HG02588 (cell line): Measurements from ENCODE around the gene NANOG.
"Not testable (repeated sequence)": the region's sequence is repeated elsewhere in the genome, so short reads cannot be mapped to it uniquely, and the experiment has no call there.

Source experiments
- ATAC-seq: cut with Tn5 transposase; IDR thresholded peaks from one replicate; pipeline ENCODE4 v1.9.1; 2021; ENCODE audit warnings: mild to moderate bottlenecking, moderate library complexity; ENCODE audit not compliant: unreplicated experiment

NANOG gene

DNA sequence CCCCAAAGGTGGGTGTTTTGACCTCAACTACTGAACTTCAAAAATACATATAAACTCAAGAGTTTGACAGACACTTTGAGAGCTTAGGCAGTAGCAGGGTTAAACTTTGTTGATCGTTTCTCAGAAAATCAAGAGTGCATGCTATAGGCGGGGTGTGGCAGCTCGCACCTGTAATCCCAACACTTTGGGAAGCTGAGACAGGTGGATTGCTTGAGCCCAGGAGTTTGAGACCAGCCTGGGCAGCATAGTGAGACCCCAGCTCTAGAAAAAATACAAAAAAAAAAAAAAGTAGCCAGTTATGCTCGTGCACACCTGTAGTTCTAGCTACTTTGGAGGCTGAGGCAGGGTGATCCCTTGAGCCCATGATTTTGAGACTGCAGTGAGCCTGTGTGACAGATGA lies 12.3 kb downstream of the NANOG start:
- no peak for ATAC-seq

DNA sequence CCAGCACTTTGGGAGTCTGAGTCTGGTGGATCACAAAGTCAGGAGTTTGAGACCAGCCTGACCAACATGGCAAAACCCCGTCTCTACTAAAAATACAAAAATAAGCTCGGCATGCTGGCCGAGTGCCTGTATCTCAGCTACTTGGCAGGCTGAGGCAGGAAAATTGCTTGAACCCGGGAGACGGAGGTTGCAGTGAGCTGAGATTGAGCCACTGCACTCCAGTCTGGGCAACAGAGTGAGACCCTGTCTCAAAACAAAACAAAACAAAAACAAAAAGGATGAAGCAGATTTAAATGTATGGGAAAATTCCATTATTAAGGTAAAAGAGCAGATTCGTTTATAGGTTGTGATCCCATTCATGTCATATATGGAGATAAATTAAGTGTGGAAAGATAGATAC lies 17.1 kb downstream of the NANOG start:
- not testable (repeated sequence) for ATAC-seq

GRCh38 chr12:7806863-7807487 lies 17.8 kb downstream of the NANOG start:
- ATAC-seq, result no peak

DNA sequence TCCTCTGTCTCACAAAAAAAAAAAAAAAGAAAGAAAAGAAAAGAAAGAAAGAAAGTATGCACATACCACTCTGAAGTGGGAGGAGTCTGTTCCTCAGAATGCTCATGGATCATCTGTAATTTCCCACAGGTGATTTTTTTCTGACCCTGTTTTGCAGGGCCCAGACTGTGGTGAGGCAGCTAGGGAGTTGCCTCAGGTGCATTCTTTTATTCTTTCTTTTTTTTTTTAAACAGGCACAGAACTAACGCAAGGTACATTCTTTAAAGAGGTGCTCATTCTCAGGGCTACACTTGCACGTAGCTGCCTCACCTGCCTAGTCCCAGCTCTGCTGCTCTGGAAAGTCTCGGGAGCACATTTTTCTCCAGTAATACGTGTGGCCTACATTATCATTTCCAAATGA lies 36.6 kb downstream of the NANOG start:
- ATAC-seq, result not testable (repeated sequence)

DNA sequence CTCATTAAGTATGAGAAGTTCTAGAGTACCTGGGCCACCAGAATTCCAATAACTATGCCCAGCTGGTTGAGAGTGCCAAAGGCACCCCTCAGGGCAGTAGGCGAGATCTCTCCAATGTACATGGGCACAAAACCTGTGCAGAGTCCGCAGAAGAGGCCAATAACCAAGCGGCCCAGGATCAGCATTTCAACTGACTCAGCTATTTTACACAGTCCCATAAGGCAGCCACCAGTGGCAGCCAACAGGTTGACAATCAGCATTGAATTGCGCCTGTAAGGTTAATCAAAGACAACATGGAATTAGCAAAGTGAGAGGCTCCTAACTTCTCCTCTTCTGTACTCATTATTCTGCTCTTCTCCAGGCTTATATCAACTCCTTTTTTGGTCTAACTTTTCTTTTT lies 40.5 kb downstream of the NANOG start:
- ATAC-seq, result not testable (repeated sequence)

- ATAC-seq, result no peak
Observed at GRCh38 chr12:7832059-7832696, 43.0 kb downstream of the NANOG start.

- not testable (repeated sequence) for ATAC-seq
Observed at GRCh38 chr12:7833201-7833600, 44.0 kb downstream of the NANOG start.

DNA sequence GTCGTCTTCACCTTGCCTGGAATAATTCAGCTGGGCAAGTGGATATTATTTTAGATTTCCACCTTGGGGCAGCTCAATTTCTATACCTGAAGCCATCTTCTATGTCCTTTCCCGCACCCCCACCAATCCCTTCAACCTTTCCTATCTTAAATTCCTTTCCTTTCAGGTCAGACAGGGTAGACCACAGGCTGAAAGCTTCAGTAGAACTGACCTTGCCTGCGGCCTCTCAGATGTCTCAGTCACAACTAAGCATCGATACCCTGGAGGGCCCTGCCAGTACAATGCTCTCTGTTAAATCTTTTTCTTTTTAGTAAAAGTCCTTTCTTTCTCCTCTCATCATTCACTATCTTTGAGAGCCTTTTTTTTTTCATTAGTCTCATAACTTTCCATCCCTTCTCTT lies 44.6 kb downstream of the NANOG start:
- no peak for ATAC-seq

- ATAC-seq, result no peak
Observed at GRCh38 chr12:7834701-7835100, 45.5 kb downstream of the NANOG start.

DNA sequence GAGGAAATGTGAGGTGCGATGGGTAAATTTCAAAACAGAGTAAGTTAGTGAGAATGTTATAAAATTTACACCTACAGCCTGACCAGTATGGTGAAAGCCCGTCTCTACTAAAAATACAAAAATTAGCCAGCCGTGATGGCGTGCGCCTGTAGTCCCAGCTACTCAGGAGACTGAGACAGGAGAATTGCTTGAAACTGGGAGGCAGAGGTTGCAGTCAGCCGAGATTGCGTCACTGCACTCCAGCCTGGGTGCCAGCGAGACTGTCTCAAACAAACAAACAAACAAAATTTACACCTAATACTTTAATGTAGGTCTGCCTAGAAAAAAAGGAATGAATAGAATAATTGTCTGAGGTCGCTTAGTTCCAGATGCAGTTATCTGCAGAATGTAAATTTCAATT lies 45.9 kb downstream of the NANOG start:
- ATAC-seq, result no peak

- ATAC-seq, result no peak
Observed at GRCh38 chr12:7835766-7836165, 46.6 kb downstream of the NANOG start.

DNA sequence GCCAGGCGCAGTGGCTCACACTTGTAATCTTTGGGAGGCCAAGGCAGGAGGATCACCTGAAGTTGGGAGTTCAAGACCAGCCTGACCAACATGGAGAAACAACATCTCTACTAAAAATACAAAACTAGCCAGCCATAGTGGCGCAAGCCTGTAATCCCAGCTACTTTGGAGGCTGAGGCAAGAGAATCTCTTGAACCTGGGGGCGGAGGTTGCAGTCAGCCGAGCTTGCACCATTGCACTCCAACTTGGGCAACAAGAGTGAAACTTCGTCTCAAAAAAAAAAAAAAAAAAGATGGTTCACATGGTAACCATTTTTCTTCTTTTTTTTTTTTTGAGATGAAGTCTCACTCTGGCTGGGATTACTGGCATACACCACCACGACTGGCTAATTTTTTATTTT lies 48.2 kb downstream of the NANOG start:
- ATAC-seq, result no peak

DNA sequence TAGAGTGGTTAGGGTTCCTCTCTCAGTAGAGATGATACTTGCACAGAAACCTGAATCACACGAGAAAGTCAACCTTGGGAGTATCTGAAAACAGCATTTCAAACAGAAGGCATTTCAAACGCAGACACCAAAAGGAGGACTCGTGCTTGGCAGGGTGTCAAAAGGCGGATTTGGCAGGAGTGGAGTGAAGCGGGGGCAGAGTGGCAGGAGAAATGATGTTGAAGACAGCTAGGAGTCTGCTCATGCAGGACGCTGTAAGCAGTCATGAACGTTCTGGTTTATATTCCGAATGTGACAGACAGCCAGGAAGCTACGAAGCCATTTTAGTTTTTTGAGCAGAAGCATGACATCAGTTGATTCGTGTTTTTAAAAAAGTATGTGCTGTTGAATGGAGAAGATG lies 50.0 kb downstream of the NANOG start:
- ATAC-seq, result not testable (repeated sequence)

GRCh38 chr12:7839848-7840247 lies 50.6 kb downstream of the NANOG start:
- ATAC-seq, result not testable (repeated sequence)

GRCh38 chr12:7842444-7842843 lies 53.2 kb downstream of the NANOG start:
- ATAC-seq, result not testable (repeated sequence)

GRCh38 chr12:7843149-7843548 lies 53.9 kb downstream of the NANOG start:
- not testable (repeated sequence) for ATAC-seq

- not testable (repeated sequence) for ATAC-seq
Observed at GRCh38 chr12:7843583-7843982, 54.4 kb downstream of the NANOG start.

DNA sequence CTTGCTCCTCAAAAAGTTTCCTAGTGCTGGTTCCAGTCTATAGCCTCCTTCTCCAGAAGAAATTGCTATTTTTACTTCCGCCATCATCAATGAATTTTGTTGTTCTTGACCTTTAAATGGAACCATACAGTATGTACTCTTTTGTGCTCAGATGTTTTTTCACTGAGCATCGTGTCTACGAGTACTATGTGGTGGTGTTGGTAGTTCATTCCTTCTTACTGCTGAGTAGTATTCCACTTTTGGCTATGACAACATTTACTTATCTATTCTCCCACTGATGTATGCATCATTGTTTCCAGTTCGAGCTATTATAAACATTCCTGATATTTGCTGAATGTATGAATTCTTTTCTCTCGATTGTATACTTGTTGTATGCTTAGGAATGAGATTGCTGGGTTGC lies 54.9 kb downstream of the NANOG start:
- no peak for ATAC-seq

GRCh38 chr12:7847226-7848097 lies 58.3 kb downstream of the NANOG start:
- ATAC-seq, result not testable (repeated sequence)

GRCh38 chr12:7848098-7848422 lies 58.9 kb downstream of the NANOG start:
- not testable (repeated sequence) for ATAC-seq
